Vagina (tissue), 2 donors: ENCODE data around the gene PHLPP1. TPM values are rescaled to one million over a fixed set of nuclear protein-coding genes. Genes with fewer than 3 reads are reported as not detected.

Experiments used
- DNase-seq, 2 donors: peaks; one replicate each; pipeline ENCODE4 v3.0.0-alpha.2; 2017; ENCODE audit errors: extremely low spot score in 2 of 2
- H3K27ac ChIP-seq: fragments of 200-600 bp; sonication (generic); one replicate; pipeline ENCODE4 v1.5.1; 2019
- H3K27me3 ChIP-seq: fragments of 200-600 bp; sonication (generic); one replicate; pipeline ENCODE4 v1.5.1; 2019
- H3K36me3 ChIP-seq, 2 donors: fragments of 200-600 bp; sonication (generic); one replicate each; pipeline ENCODE4 v1.5.1; 2017 to 2019
- H3K4me1 ChIP-seq: fragments of 200-600 bp; sonication (generic); one replicate; pipeline ENCODE4 v1.5.1; 2019
- H3K4me3 ChIP-seq, 2 donors: fragments of 200-600 bp; sonication (generic); 1 replicate in 1 of 2; 2 replicates in 1 of 2; pipeline ENCODE4 v1.5.1; 2016 to 2019
- H3K9me3 ChIP-seq: fragments of 200-600 bp; sonication (generic); one replicate; pipeline ENCODE4 v1.5.1; 2019
- CTCF ChIP-seq, 3 experiments: fragments of 450-650 bp in 2 of 3; fragments of 200-600 bp in 1 of 3; sonication (generic) in 1 of 3; IDR thresholded peaks; one replicate each; pipeline ENCODE4 v1.5.1; 2017 to 2019; ENCODE audit warnings: antibody characterized with exemption in 3 of 3, mild to moderate bottlenecking in 2 of 3, moderate library complexity in 2 of 3
- POLR2A ChIP-seq, 2 donors: fragments of 450-650 bp; IDR thresholded peaks; one replicate each; pipeline ENCODE4 v1.6.1; 2017; ENCODE audit warnings: antibody characterized with exemption in 2 of 2, mild to moderate bottlenecking in 2 of 2, moderate library complexity in 2 of 2
- POLR2AphosphoS5 ChIP-seq, 2 donors: sonication (generic); formaldehyde crosslinking; IDR thresholded peaks; one replicate each; pipeline ENCODE4 v1.9.0; 2017; ENCODE audit warnings: antibody characterized with exemption in 2 of 2, mild to moderate bottlenecking in 2 of 2, low read depth in 1 of 2; ENCODE audit not compliant: insufficient read depth in 1 of 2
- intact Hi-C: fragments of 100-400 bp; cut with DNase I; formaldehyde crosslinking; loops from one replicate; pipeline ENCODE4 v1.15.1; 2023
- total RNA-seq: library from RNA; depleted of rRNA; stranded (reverse); fragments of >200 nt; gene quantifications from one replicate; pipeline ENCODE4 v1.2.3, GENCODE V29; 2016

PHLPP1 gene
- total RNA-seq, 1 donor from 2014 or later, result 20.6 TPM

GRCh38 chr18:62772860-62773584, 57.7 kb downstream of the PHLPP1 start:
- no peak overlapping the region for H3K27ac ChIP-seq
- TF ChIP-seq POLR2AphosphoS5 (IDR thresholded peaks at IDR 0.05; ENCODE audit: insufficient read depth in 1 of 2, low read depth in 1 of 2) (no peak), CTCF (IDR thresholded peaks at IDR 0.05) (no peak), POLR2A (IDR thresholded peaks at IDR 0.05) (no peak)
- H3K9me3 ChIP-seq, result no peaks in the 10 kb centered on the region
- intact Hi-C loops, result no loop called here
- no peak overlapping the region for H3K4me3 ChIP-seq
- H3K4me1 ChIP-seq, result peaks cover 17% of the 10 kb centered on the region
- no peaks in the 10 kb centered on the region for H3K27me3 ChIP-seq
- DNase-seq, result no peak
- H3K36me3 ChIP-seq, result no peaks in the 10 kb centered on the region

DNA sequence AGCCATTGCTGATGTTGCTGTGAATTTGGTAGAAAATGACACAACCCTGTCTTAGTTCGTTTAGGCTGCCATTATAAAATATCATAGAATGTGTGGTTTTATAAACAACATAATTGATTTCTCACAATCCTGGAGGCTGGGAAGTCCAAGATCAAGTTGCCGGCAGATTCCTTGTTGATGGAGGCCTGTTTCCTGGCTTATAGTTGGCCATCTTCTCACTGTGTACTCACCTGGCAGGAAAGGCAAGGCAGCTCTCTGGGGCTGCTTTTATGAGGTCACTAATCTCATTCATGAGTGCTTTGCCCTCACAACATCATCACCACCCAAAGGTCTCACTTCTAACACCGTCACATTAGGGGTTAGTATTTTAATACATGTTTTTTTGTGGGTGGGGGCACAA, 58.4 kb downstream of the PHLPP1 start:
- Histone ChIP-seq H3K36me3 (no peaks in the 10 kb centered on the region), H3K4me1 (peaks cover 10% of the 10 kb centered on the region), H3K9me3 (no peaks in the 10 kb centered on the region), H3K27ac (no peak overlapping the region), H3K27me3 (no peaks in the 10 kb centered on the region), H3K4me3 (no peak overlapping the region)
- DNase-seq, result no peak
- no peak for TF ChIP-seq CTCF (IDR thresholded peaks at IDR 0.05)
- TF ChIP-seq POLR2AphosphoS5 (IDR thresholded peaks at IDR 0.05; ENCODE audit: insufficient read depth in 1 of 2, low read depth in 1 of 2), result no peak
- no peak for TF ChIP-seq POLR2A (IDR thresholded peaks at IDR 0.05)
- intact Hi-C loops, result no loop called here

- H3K9me3 ChIP-seq, result no peaks in the 10 kb centered on the region
- no peaks in the 10 kb centered on the region for H3K27me3 ChIP-seq
- DNase-seq, result no peak
- intact Hi-C loops, result no loop called here
- TF ChIP-seq POLR2A (IDR thresholded peaks at IDR 0.05) (no peak), CTCF (IDR thresholded peaks at IDR 0.05) (no peak), POLR2AphosphoS5 (IDR thresholded peaks at IDR 0.05; ENCODE audit: insufficient read depth in 1 of 2, low read depth in 1 of 2) (no peak)
- H3K4me1 ChIP-seq, result peaks cover 5% of the 10 kb centered on the region
- no peak overlapping the region for H3K4me3 ChIP-seq
- H3K36me3 ChIP-seq, result no peaks in the 10 kb centered on the region
- no peak overlapping the region for H3K27ac ChIP-seq
Measured at GRCh38 chr18:62776024-62776570, 60.8 kb downstream of the PHLPP1 start.

DNA sequence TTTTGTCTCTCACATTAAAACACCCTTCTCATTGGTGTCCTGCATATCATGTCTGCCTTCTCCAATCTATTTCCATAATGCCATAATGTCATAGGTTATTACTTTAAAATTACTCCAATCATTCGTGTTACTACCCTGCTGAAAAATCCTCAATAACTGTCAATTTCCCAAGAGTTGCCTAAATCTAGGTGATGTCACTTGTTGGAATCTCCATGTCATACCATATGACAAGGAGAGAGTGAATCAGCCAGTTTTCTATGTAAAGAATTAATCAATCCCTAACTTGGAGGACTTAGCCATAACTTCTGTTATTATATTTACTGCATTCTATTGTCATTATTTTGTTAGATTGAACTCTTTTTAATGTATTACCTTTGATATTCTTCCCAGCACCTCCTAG, 62.5 kb downstream of the PHLPP1 start:
- H3K4me1 ChIP-seq, result peaks cover 22% of the 10 kb centered on the region
- no peak for DNase-seq
- no peaks in the 10 kb centered on the region for H3K36me3 ChIP-seq
- intact Hi-C loops, result no loop called here
- no peaks in the 10 kb centered on the region for H3K27me3 ChIP-seq
- H3K9me3 ChIP-seq, result no peaks in the 10 kb centered on the region
- H3K4me3 ChIP-seq, result no peak overlapping the region
- TF ChIP-seq POLR2AphosphoS5 (IDR thresholded peaks at IDR 0.05; ENCODE audit: insufficient read depth in 1 of 2, low read depth in 1 of 2), result no peak
- no peak for TF ChIP-seq POLR2A (IDR thresholded peaks at IDR 0.05)
- TF ChIP-seq CTCF (IDR thresholded peaks at IDR 0.05), result no peak
- H3K27ac ChIP-seq, result no peak overlapping the region
